IMR-90 (cell line): ENCODE data around the gene MMP14. TPM values are rescaled to one million over a fixed set of nuclear protein-coding genes. Genes with fewer than 3 reads are reported as not detected.

Experiments used
- CTCF ChIP-seq: conservative IDR thresholded peaks from 2 replicates; pipeline ENCODE4 v1.5.1; 2012; ENCODE audit warnings: mild to moderate bottlenecking, low read depth, low read length, improper control_type of control experiment
- polyA plus RNA-seq, 3 experiments: library from polyadenylated mRNA; depleted of rRNA; stranded (reverse); fragments of >200 nt; gene quantifications; 2 replicates each; pipeline ENCODE4 v1.2.3, GENCODE V29; 2012; ENCODE audit warnings: low replicate concordance in 1 of 3
- total RNA-seq: library from RNA; depleted of rRNA; stranded (reverse); fragments of >200 nt; gene quantifications from 2 replicates; pipeline ENCODE4 v1.2.3, GENCODE V29; 2012

Gene MMP14
- total and polyA plus RNA-seq, 2 of the 4 experiments (the other 2 are of a cell fraction), result 156 to 315 TPM

- TF ChIP-seq CTCF, result no peak
These were observed 12.2 kb downstream of the MMP14 start (continued) for GRCh38 chr14:22848351-22849164.
